Effector CD4-positive, alpha-beta T cell (primary cell): ENCODE results near the gene NFATC1.

ENCODE experiments used
- DNase-seq: peaks from one replicate; pipeline ENCODE4 v3.0.0-alpha.2; 2020

Gene NFATC1

GRCh38 chr18:79424880-79425568 is 29.3 kb downstream of the NFATC1 start:
- DNase-seq: no peak

GRCh38 chr18:79425569-79425886 is 29.8 kb downstream of the NFATC1 start:
- DNase-seq: no peak

DNA sequence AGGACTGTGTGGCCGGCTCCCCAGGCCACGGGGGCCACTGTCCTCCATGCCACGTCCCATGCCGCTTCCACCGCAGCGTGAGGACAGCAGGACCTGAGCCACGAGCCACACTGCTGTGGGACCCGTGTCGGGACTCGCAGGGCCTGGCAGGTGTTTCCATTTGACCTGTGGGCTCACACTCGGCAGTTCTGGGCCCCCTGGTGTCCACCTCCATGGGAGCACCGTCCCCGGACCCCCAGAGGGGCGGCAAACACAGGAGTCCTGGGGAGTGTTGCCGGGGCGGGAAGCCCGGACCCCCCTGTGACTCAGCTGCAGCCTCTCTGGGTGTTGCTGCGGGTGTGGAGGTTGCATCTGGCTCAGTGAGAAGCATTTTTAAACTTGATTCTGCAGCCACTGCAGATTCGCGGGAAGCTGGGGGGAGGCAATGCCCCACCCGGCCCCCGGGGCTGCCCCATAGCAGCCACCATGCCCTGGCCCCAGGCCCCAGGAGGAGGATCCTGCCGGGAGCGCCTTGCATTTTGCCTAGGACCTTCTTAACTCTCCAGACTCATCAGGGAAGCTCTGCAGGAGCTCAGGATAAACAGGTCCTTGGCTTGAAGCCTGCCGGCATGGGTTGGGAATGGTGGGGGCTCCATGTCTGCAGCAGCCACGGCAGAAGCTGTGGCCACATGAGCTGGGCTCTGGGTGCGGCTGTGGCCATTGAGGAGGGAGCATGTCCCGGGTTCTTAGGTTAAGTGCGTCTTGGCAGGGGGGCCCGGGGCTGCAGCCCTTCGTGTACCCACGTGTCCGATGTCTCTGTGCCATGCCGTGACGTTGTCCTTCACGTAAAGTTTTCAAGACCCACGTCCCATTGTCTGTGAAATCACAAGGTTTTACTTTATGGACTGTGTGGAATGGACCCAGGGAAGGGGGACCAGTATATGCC is 30.9 kb downstream of the NFATC1 start:
- no peak for DNase-seq

DNA sequence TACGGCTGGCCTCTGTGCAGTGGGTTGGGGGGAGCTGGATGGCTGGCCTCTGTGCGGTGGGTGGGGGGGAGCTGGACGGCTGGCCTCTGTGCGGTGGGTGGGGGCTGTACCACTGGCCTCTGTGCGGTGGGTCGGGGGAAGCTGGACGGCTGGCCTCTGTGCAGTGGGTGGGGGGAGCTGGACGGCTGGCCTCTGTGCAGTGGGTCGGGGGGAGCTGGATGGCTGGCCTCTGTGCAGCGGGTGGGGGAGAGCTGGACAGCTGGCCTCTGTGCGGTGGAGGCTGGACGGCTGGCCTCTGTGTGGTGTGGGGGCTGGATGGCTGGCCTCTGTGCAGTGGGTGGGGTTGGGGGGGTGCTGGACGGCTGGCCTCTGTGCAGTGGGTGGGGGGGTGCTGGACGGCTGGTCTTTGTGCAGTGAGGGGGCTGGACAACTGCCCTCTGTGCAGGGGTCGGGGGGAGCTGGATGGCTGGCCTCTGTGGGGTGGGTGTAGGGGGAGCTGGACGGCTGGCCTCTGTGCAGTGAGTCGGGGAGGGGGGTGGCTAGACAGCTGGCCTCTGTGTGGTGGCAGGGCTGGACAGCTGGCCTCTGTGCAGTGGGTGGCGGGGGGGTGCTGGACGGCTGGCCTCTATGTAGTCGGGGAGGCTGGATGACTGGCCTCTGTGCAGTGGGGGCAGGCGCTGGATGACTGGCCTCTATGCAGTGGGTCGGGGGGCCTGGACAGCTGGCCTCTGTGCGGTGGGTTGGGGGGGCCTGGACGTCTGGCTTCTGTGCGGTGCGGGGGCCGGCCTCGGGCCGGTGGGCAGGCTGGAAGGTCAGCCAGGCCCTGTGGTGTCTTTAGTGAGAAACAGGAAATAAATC is 31.9 kb downstream of the NFATC1 start:
- no peak for DNase-seq

GRCh38 chr18:79428287-79428686 is 32.6 kb downstream of the NFATC1 start:
- no peak for DNase-seq

GRCh38 chr18:79429381-79429780 is 33.7 kb downstream of the NFATC1 start:
- no peak for DNase-seq

DNA sequence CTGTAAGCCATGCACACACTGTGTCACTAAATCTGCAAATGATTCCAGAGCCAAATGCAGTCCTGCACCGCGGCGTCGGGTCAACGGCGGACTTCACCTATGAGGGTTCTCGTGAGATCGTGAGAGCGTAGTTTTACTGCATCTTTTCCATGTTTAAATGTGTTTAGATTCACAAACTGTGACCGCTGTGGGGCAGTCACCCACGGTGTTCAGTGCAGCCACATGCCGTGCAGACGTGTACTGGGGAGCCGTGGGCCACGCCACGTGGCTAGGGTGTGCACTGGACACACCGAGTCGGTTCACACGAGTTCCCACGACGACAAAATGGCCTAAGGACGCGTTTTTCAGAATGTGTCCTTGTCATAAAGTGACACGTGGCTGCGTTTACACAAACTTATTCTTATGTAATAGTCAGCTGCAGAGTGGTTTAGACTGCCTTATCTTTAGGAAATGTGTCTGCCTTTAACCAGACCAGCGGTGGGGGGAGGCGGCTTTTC is 34.1 kb downstream of the NFATC1 start:
- no peak for DNase-seq

DNA sequence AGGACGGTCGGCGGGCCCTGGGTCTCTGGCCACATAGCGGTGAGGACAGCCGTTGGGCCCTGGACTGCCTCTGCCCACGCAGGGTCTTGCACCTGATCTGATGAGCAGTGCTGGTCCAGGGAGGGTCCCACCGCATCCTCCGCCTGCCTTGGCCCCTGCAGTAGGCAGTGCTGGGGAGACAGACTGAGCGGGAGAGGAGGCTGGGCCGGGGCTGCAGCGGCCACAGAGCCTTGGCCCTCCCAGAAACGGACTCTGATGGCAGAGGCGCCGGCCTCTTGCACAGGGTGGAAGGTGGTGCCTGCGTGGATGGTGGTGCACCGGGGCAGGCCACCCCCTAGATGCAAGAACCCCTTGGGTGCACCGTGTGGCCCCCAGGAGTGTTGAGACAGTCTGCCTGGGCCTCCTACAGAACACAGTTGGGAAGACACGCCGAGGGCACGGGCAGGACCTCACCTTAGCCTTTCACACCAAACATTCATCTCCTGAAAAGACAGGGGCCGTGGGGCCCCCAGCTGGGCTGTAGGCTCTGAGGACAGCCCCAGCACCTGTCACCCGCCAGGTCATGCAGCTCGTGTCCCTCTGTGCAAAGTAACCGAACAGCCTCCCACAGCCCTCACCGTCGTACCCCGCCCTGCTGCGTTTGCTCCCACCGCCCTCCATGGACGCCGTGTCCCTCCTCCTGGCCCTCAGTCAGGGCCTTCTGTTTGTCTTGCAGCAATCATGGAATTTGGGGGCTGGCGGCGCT is 36.8 kb downstream of the NFATC1 start:
- no peak for DNase-seq

GRCh38 chr18:79433431-79433830 is 37.7 kb downstream of the NFATC1 start:
- DNase-seq: no peak

GRCh38 chr18:79434607-79435401 is 39.1 kb downstream of the NFATC1 start:
- DNase-seq: no peak

DNA sequence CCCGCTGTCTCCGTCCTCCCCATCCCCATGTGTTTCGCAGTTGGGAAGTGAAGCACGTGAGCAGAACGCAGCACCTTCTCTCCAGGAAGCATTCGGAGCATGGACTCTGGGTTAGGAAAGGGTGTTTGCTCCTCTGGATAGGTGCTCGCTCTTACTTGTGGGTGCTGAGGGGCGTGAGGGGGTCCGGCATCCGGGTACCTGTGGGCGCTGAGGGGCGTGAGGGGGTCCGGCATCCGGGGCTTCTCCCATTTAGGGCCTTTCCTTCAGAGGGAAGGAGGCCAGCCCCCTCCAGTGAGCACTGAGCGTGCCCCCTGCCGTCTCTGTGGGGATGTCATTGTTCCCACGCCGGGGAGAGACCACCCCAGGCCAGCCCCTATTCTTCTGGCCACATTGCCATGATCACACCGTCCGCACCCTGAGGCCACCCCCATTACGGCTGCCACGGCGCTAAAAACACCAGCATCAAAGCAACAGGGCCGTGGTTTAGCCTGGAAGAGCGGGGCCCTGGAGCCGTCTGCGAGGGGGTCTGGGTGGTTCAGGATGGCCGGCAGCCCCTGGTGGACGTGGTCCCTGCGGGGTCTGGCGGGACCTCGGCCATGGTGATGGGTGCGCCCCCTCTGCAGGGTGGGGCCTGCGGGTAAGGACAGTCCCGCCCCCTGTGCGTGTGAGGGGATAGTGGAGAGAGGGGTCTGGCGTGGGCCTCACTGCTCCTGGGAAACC is 41.0 kb downstream of the NFATC1 start:
- no peak for DNase-seq

GRCh38 chr18:79438089-79438897 is 42.6 kb downstream of the NFATC1 start:
- DNase-seq: no peak

GRCh38 chr18:79438898-79439627 is 43.3 kb downstream of the NFATC1 start:
- peak; percentile 20 for DNase-seq

GRCh38 chr18:79439628-79440023 is 43.9 kb downstream of the NFATC1 start:
- no peak for DNase-seq

DNA sequence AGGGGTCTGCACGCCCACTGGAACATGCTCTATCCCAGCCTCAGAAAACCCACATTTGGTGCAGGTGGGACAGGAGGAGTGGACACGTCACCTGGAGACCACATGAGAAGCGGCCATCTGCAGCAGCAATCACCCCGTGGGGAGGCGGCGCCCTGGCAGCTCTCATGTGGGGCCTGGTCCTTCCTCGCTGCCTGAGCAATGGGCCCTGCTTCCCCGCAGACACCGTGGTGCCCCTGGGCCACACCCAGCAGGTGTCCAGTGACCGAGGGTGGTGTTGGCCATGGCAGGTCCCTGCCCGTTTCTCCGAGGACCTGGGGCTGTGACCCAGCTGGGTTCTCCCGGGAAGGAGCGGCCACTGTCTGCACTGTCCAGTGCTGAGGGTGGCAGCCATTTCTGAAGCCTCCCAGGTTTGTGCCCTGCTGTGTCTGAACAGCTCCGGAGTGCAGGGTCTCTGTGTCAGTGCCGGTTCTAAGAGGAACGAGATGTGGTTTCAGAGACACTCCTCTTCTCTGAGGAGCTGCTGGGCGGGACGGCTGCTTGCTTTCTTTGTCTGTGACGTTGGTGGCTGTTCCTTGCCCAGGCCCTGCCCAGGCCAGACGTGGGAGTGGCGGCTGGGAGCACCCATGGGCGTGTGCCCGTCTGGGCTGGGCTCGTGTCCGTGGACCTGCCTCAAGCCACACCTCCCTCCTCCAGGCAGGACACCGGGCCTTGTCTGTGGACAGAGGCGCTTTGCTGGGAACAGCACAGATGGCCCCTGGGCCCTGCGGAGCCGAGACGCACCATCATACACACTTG is 44.8 kb downstream of the NFATC1 start:
- DNase-seq: no peak

DNA sequence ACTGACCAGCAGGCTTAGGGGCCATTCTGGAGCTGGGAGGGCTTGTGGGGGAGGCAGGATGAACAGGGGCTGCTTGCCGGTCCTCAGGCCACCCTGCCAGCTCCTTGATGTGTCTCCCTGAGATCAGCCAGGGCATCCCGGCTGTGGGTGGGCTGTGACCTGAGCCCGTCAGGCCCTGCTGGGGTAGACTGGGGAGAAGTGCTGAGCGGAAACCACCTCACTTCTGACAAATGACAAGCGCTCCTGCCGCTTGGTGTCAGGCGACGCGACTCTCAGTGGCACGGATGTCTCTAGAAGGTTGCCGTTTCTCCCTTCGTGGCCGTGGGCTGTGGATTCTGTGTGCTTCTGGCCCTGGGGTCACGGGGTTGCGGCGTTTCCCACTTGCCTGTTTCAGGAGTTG is 45.7 kb downstream of the NFATC1 start:
- DNase-seq: no peak

DNA sequence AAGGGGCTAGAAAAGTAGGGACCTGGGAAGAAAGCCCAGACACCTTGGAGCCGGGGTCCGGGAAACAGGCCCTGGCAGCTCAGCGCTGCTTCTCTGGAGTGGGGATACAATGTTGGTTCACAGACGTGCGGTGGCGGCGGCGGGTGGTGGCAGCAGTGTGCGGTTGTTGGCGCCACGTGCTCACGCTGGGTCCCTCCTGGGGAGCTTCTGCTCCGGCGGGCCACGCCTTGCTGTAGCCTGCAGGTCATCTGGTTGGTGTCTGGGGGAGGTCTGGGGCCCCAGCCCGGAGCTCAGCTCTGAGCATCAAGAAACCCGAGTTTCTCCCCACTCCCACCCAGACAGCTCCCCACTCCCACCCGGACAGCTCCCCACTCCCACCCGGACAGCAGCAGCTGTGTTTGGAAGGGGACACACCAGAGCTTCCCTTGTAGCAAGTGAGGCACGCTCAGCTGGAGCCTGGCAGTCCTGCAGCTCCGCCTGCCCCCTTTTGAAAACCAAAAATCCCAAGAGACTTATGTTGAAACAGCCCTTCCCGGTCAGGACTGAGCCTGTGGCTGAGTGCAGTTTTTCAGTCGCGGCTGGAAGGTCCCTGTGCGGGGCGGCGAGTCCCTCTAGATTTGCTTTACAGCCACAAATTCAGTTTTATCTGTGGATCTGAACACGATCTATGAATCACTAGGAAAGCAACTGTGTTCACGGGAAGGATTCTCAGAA is 46.9 kb downstream of the NFATC1 start:
- no peak for DNase-seq

DNA sequence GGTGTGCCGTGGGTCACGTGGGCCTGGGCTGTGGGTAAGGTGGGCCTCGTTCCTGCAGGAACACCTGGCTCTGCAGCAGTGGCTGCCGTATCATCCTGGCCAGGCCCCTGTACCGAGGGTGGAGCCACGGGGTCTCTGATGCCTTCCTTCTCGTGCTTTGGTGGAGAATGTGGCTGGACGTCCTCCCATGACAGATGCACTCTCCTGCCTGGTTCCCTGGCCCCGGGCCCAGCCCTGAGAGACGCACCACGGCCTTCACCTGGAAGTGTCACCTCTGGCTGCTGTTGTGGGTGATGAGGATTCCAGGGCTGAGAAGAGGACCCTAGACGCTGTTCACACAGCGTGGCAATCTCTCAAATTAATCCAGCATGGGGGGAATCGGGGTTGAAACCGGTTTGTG is 49.5 kb downstream of the NFATC1 start:
- DNase-seq: no peak
